Endothelial cell of hepatic sinusoid (primary cell): ENCODE results near the gene SPPL2B.
"Not testable (repeated sequence)": the region's sequence is repeated elsewhere in the genome, so short reads cannot be mapped to it uniquely, and the experiment has no call there.

Experiments
- in situ Hi-C: cut with HindIII; loops from 2 replicates; pipeline ENCODE4 v1.10.0; 2017; ENCODE audit warnings: low sequenced_read_pairs

Gene SPPL2B

DNA sequence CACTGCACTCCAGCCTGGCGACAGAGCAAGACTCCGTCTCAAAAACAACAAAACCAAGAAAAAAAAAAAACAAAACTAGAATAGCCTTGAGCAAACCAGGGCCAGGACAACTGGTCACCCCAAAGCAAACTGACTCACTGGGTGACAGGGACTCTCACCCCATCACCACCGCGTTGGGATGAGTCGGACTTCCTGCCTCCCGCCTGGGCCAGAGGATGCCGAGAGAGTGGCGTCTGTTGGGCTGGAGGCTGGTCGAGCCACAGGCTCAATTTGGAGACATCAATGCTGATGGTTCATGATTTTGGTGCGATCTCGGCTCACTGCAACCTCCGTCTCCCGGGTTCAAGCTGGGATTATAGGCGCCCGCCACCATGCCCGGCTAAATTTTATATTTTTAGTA is 43.2 kb downstream of the SPPL2B start:
- in situ Hi-C loops = no loop called here

DNA sequence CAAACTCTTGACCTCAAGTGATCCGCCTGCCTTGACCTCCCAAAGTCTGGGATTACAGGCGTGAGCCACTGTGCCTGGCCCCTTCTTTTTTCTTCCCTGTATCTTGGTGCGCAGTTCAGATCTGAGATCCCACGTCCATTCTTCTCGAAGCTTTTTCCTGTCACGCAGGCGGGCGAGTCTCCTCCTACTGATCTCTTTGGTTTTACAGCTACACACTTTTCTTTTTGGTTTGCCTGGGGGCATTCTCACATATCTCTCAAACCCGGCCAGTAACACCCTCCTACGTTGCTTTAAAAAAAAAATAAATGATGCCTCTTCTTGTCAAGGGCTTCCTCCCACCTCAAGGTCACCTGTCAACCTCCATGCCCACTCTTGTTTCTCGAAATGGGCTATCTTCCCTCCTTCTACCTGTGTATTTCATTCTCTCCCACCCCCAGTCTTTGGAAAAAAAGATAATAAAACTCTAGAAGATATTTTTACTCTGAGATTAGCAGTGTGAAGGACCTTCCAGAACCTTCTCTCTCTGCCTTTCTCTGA is 43.7 kb downstream of the SPPL2B start:
- in situ Hi-C loops = no loop called here

DNA sequence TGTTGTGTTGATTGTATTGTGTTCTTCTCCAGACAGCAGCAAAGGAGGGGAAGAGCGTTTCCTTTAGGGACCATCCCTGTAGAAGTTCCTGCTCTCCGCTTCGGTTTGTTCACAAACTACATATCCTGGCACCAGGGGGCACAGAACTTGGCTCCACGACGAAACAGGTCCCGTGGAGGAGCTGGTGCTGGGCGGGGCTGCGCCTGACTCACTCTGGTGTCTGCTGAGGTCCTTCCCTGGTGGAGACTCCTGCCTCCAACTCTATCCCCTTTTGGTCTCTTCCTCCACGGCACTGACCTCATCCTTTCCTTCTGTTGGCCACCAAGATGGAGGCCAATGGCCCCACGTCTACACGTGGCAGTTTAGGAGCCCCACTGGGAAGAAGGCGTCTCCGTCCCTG is 46.3 kb downstream of the SPPL2B start:
- in situ Hi-C loops = no loop called here

DNA sequence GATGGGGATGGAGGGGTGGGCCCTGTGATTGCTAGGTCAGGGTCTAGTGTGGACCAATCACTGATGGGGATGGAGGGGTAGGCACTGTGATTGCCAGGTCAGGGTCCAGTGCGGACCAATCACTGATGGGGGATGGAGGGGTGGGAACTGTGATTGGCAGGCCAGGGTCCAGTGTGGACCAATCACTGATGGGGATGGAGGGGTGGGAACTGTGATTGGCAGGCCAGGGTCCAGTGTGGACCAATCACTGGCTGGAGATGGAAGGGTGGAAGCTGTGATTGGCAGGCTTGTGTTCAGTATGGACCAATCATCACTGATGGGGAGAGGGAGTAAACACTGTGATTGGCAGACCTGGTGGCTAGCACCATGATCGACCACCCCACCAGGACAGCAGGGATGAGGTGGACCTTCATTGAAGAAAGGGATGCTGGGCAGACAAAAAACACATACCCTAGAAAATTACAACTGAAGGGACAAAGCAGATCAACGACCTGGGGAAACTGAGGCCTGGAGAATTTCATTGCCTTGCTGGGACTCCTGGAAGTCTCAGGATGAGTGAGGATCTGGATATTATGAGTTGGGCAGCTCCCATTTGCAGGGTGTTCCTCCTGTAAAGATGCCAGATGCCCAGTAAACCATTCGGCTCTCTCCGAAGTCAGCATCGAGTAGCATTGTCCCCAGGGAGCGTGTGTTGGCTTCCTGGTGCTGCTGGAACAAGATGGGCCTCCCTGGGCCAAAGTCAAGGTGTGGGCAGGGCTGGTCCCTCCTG is 47.1 kb downstream of the SPPL2B start:
- in situ Hi-C loops = no loop called here

DNA sequence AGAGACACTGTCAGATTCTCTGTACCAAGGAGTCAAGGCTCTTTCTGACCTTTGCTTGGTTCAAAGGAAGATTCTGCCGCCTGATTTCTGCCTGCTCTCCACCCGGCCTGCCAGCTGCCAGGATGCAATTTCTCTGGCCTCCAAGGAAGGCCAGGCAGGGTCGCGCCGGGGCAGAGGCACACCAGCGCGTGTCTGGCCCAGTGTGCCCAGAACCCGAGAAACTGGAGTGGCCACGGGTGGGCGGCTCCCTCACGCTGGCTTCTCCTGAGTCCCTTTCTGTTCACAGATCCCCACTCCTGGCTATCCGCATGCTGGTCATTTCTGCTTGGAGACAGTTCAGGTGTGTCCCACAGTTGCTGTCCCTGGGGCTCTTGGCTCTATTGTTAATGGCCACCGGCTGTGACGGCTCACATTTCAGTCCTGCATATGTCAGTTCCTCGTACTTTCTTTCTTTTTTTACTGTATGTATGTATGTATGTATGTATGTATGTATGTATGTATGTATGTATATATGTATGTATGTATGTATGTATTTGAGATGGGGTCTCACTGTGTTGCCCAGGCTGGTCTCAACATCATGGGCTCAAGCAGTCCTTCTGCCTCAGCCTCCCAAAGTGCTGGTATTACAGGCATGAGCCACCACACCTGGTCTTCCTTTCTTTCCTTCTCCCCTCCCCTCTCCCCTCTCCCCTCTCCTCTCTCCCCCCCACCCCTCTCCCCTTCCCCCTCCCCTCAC is 48.5 kb downstream of the SPPL2B start:
- in situ Hi-C loops = no loop called here

DNA sequence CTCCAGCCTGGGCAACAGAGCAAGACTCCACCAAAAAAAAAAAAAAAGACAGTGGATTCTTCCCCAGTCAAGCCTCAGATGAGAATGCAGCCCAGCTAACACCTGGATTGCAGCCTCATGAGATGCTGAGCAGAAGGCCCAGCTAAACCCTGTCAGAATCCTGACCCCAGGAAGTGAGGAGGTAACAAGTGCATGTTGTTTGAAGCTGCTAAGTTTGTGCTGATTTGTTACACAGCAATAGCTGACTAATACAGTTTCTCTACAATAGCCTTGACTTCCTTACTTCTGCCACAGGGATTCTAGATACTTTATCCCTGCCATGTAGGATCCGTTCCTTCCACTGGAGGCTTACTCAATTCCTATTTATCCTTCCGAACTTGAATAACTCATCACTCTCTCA is 52.1 kb downstream of the SPPL2B start:
- in situ Hi-C loops = no loop called here

DNA sequence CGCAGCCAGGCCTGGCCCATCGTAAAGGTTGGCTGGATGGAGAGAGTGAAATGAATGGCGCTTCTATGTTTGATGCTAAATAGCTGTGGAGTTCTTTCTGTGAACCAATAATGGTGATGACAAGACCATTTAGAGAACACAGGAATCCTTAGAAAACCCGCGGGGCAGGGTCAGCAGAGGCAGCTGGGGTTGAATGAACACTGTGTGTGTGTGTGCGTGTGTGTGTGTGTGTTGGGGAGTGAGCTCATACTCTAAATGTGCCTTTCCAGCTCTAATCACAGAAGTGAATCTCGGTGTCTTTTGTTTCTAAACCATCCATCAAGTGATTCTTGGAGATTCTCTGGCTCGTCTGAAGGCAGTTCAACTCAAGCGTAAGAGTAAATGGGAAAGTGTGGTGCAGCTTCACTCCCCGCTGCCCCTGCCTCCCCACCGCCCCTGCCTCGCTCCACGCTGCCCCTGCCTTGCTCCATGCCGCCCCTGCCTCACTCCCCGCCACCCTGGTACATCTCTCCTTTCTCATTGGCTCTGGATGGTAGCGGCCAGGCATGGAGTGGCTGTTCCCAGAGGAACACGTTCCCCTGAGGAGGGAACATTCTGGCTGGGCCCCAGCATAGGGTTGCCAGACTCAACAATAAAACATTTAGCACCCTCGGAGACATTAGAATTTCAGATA is 52.8 kb downstream of the SPPL2B start:
- in situ Hi-C loops = no loop called here

DNA sequence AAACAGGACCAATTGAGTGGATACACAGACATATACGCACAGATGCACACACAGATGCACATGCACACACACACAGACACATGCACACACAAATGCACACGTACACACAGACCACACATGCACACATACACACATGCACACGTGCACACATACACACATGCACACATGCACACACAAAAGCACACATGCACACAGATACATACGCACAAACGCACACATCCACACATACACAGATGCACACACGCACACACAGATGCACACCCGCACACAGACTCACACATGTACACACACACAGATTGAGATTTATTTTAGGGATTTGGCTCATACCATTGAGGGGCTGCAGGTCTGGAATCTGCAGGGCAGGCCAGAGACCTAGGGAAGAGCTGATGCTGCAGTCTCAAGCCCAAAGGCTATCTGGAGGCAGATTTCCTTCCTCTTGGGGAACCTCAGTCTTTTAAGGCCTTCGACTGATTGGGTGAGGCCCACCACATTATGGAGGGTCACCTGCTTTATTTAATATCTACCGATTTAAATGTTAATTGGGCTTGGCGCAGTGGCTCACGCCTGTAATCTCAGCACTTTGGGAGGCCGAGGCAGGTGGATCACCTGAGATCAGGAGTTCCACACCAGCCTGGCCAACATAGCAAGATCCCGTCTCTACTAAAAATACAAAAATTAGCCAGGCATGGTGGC is 54.2 kb downstream of the SPPL2B start:
- in situ Hi-C loops = no loop called here

DNA sequence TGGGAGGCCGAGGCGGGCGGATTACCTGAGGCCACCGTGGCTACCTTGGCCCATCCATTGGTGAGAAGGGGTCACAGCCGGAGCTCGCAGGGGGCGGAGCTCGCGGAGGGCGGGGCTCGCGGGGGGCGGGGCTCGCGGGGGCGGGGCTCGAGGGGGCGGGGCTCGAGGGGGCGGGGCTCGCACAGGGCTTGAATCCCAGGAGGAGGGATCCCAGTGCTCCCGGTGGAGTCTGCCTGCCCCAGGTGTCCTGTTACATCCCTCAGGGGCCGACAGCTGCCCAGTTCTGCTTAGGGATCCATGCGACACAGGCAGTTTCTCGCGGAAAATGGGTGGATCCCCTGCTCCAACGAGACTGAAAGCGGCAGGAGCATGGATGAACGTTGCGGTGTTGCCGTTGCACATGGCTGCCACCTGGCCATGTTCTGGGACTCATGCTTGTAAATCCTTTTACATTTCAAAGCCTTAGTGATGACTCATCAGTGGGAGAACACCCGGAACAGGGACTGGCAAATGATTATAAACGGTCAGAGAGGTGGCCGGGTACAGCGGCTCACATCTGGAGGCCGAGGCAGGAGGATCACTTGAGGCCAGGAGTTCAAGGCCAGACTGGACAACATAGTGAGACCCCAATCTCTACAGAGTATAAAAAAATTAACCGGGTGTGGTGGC is 56.7 kb downstream of the SPPL2B start:
- in situ Hi-C loops = no loop called here

DNA sequence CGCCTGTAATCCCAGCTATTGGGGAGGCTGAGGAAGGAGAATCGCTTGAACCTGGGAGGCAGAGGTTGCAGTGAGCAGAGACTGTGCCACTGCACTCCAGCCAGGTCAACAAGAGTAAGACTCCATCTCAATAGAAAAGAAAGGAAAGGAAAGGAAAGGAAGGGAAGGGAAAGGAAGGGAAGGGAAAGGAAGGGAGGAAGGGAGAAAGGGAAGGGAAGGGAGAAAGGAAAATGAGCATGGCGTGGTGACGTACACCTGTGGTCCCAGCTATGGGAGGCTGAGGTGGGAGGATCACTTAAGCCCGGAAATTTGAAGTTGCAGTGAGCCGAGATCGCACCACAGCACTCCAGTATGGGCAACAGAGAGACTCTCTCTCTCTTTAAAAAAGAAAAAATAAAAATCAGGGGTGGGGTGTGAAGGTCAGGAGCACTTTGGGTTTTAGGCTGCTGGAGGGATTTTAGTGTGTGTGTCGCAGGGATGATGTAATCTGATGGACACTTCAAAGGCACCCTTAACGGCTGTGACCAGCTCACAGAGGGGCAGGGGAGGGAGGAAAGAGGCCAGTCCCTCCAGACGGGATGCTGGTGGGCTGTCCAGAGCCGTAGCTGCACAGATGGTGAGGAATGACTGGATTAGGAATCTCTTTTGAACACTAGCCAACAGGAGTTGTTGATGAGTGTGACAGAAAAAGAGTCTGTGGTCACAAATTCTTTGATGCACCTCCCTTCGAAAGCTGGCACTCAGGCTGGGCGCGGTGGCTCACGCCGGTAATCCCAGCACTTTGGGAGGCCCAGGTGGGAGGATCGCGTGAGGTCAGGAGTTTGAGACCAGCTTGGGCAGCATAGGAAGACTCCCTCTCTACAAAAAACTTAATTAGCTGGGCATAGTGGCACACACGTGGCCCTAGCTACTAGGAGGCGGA is 59.1 kb downstream of the SPPL2B start:
- in situ Hi-C loops = no loop called here

DNA sequence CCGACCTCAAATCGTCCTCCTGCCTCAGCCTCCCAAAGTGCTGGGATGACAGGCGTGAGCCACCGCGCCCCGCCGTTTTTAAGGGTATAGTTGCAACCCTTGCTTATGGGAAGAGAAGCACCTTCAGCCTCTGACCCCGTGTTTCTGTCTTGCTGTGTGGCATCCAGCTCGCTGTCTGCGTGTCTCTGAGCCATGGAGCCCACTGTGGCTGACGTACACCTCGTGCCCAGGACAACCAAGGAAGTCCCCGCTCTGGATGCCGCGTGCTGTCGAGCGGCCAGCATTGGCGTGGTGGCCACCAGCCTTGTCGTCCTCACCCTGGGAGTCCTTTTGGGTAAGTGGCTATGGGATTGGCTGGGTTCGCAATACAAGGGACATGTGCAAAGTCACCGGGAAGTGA is 61.1 kb downstream of the SPPL2B start:
- in situ Hi-C loops = no loop called here

DNA sequence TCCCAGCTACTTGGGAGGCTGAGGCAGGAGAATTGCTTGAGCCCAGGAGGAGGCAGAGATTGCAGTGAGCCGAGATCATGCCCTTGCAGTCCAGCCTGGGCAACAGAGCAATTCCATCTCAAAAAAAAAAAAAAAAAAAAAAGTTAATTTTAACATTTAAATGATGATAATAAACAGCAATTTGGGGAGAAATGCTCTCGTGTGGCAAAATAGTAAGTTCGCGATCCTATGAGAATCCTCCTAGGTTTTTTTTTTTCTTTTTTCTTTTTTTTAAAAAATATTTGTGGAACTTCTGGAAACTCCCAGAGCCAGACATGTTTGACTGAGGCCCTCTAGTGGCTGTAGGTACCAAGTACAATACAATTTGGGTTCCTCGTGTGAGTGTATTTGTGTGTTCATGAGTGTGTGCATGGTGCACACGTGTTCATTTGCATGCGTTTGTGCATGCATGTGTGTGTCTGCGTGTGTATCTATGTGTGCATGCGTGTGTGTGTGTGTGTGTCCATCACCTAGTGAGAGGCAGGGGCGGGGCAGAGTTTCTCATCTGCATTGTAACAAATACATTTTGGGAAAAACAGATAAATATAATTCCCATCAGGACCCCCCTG is 62.7 kb downstream of the SPPL2B start:
- in situ Hi-C loops = no loop called here

DNA sequence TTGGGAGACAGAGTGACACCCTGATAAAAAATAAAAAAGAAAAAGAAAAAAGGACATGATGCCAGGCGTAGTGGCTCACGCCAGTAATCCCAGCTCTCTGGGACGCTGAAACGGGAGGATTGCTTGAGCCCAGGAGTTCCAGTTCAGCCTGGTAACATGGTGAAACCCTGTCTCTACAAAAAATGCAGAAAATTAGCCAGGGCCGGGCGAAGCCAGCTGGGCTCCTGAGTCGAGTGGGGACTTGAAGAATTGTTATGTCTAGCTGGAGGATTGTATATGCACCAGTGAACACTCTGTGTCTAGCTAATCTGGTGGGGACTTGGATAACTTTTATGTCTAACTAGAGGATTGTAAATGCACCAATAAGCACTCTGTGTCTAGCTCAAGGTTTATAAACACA is 63.9 kb downstream of the SPPL2B start:
- in situ Hi-C loops = no loop called here

DNA sequence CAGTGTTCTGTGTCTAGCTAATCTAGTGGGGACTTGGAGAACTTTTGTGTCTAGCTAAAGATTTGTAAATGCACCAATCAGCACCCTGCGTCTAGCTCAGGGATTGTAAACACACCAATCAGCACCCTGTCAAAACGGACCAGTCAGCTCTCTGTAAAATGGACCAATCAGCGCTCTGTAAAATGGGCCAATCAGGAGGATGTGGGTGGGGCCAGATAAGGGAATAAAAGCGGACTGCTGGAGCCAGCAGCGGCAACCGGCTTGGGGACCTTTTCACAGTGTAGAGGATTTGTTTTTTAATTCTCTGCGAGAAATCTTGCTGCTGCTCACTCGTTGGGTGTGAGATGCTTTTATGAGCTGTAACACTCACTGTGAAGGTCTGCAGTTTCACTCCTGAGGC is 64.4 kb downstream of the SPPL2B start:
- in situ Hi-C loops = not testable (repeated sequence)

DNA sequence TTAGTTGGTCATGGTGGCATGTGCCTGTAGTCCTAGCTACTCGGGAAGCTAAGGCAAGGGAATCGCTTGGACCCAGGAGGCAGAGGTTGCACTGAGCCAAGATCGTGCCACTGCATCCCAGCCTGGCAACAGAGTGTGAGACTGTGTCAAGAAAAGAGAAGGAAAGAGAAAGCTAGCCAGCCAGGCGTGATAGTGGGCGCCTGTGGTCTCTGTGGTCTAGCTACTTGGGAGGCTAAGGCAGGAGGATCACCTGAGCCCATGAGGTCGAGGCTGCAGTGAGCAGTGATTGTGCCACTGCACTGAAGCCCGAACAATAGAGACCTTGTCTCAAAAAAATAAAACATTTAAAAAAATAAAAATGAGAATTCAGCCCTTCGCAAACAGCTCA is 65.6 kb downstream of the SPPL2B start:
- in situ Hi-C loops = no loop called here

DNA sequence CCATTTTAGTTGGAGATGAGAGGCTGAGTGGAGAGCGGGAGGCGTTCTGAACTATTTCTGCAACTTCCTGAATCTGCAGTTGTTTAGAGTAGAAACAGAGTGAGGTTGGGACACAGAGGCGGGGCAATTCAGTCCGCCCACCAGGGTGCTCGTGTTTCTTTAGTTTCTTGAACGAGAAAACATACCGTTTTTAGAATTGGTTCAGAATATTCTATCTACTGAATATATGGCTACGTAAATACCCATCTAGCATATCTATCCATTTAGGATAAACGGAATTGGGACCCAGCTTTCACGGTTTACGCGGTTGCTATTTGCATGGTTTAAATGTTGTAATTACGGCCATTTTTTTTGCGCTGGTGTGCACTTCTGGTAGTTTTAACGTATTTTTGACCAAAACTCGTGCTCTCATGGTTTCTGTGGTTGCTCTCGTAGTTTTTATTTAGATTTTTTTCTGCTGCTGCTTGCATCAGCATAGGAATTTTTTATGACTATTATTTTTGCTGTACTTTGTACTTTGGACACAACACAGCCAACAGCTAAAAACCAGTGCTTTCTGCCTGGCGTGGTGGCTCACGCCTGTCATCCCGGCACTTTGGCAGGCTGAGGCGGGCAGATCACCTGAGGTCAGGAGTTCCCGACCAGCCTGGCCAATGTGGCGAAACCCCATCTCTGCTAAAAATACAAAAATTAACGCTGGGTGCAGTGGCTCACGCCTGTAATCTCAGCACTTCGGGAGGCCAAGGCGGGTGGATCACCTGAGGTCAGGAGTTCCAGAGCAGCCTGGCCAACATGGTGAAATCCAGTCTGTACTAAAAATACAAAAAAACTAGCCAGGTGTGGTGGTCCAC is 66.2 kb downstream of the SPPL2B start:
- in situ Hi-C loops = no loop called here

DNA sequence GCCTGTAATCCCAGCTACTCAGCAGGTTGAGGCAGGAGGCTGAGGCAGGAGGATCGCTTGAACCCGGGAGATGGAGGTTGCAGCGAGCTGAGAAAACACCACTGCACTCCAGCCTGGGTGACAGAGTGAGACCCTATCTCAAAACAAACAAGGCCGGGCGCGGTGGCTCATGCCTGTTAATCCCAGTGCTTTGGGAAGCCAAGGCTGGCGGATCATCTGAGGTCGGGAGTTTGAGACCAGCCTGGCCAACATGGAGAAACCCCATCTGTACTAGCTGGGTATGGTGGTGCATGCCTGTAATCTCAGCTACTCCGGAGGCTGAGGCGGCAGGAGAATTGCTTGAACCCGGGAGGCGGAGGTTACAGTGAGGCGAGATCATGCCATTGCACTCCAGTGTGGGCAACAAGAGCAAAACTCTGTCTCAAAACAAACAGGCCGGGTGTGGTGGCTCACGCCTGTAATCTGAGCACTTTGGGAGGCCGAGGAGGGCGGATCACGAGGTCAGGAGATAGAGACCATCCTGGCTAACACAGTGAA is 66.9 kb downstream of the SPPL2B start:
- in situ Hi-C loops = not testable (repeated sequence)

DNA sequence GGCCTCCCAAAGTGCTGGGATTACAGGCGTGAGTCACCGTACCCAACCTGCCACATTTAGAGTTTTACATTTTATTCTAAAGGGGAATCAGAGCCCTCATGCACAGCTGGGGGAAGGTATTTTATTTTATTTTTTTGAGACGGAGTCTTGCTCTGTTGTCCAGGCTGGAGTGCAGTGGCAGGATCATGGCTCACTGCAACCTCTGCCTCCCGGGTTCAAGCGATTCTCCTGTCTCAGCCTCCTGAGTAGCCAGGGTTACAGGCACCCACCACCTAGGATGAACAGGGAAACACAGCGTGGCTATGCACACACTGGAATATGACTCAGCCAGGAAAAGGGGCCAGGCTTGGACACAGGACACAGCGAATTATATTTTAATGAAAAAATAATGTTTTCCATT is 68.7 kb downstream of the SPPL2B start:
- in situ Hi-C loops = not testable (repeated sequence)
